SK-N-MC (cell line): ENCODE data around the gene TFF2.

Source experiments
- EZH2 ChIP-seq: fragments of 200-600 bp; sonication (generic); IDR thresholded peaks from one replicate; pipeline ENCODE4 v1.6.1; 2017; ENCODE audit warnings: antibody characterized with exemption
- POLR2AphosphoS5 ChIP-seq: IDR thresholded peaks from 2 replicates; pipeline ENCODE4 v1.6.1; 2012; ENCODE audit warnings: mild to moderate bottlenecking, low read depth, low read length, borderline replicate concordance

GRCh38 chr21:42320791-42321190, 30.0 kb downstream of the TFF2 start:
- no peak for TF ChIP-seq EZH2
- no peak for TF ChIP-seq POLR2AphosphoS5
